ENCODE results near the gene PREX1. TPM values are rescaled to one million over a fixed set of nuclear protein-coding genes. Genes with fewer than 3 reads are reported as not detected.

Gene PREX1
- total and polyA plus RNA-seq, 8 donors = 1.5 to 13.2 (median 6.3) TPM

DNA sequence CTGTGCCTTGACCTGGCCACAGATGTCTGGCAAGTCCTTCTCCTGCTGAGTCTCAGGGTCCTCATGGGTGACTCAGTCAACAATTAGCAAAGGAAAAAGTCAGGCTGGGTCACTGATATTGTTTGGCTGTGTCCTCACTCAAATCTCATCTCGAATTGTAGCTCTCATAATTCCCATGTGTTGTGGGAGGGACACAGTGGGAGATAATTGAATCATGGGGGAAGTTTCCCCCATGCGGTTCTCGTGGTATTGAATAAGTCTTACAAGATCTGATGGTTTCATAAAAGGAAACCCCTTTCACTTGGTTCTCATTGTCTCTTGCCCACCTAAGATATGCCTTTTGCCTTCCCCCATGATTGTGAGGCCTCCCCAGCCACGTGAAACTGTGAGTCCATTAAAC is 45.7 kb downstream of the PREX1 start:
- no peaks in the 10 kb centered on the region for H3K27me3 ChIP-seq
- TF ChIP-seq, protein P1, sequence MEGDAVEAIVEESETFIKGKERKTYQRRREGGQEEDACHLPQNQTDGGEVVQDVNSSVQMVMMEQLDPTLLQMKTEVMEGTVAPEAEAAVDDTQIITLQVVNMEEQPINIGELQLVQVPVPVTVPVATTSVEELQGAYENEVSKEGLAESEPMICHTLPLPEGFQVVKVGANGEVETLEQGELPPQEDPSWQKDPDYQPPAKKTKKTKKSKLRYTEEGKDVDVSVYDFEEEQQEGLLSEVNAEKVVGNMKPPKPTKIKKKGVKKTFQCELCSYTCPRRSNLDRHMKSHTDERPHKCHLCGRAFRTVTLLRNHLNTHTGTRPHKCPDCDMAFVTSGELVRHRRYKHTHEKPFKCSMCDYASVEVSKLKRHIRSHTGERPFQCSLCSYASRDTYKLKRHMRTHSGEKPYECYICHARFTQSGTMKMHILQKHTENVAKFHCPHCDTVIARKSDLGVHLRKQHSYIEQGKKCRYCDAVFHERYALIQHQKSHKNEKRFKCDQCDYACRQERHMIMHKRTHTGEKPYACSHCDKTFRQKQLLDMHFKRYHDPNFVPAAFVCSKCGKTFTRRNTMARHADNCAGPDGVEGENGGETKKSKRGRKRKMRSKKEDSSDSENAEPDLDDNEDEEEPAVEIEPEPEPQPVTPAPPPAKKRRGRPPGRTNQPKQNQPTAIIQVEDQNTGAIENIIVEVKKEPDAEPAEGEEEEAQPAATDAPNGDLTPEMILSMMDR (IDR thresholded peaks at IDR 0.05) = no peak
- 79 to 84% methylated on average over 4 of the region's 4 CpGs for WGBS, 2 donors
- intact Hi-C loops (cut with DNase I) = no loop called here
- H3K4me1 ChIP-seq = no peaks in the 10 kb centered on the region
- H3K27ac ChIP-seq = no peak overlapping the region
- no peak for DNase-seq
- H3K9me3 ChIP-seq = no peaks in the 10 kb centered on the region
- no peak overlapping the region for H3K4me3 ChIP-seq
- H3K36me3 ChIP-seq = no peaks in the 10 kb centered on the region
- no peak for ATAC-seq
- FAIRE-seq = no peak

DNA sequence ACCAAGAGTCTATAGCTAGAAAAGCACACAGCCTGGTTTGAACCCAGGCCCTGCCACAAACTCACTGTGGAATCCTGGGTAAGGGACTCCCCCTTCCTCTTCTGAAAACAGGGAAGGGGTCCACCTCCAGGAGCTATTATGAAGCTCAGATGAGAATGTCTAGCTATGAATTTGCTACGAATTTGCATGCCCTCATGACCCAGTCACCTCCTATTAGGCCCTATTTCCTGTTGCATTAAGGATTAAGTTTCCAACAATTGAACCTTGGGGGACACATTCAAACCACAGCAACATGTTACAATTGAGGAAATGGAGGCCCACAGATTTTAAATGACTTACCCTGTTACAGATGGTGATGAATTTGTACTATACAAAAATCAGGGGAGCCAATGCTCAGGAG is 46.2 kb downstream of the PREX1 start:
- ATAC-seq = no peak
- Histone ChIP-seq H3K27ac (no peak overlapping the region), H3K36me3 (no peaks in the 10 kb centered on the region), H3K9me3 (no peaks in the 10 kb centered on the region), H3K27me3 (no peaks in the 10 kb centered on the region), H3K4me3 (no peak overlapping the region), H3K4me1 (no peaks in the 10 kb centered on the region)
- DNase-seq = no peak
- 60 to 79% methylated on average over 1 of the region's 1 CpG for WGBS, 2 donors
- intact Hi-C loops (cut with DNase I) = no loop called here
- TF ChIP-seq, protein P1 (IDR thresholded peaks at IDR 0.05) = no peak
- no peak for FAIRE-seq

DNA sequence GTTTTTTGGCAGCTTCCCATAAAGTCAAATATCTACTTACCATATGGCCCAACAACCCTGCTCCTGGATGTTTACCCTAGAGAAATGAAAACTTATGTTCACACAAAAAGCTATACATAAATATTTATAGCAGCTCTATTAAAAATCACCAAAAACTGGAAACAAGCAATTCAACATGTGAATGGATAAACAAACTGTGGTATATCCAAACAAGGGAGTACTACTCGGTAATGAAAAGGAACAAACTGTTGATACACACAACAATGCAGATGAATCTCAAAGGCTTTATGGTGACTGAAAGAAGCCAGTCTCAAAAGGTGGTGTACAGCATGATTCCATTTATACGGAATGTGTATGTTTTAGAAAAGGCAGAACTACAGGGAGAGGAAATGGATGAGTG is 48.4 kb downstream of the PREX1 start:
- Histone ChIP-seq H3K36me3 (no peaks in the 10 kb centered on the region), H3K4me3 (no peak overlapping the region), H3K27me3 (no peaks in the 10 kb centered on the region), H3K9me3 (no peaks in the 10 kb centered on the region), H3K27ac (no peak overlapping the region), H3K4me1 (no peaks in the 10 kb centered on the region)
- 94 to 97% methylated on average over 2 of the region's 2 CpGs for WGBS, 2 donors
- TF ChIP-seq, protein P1 (IDR thresholded peaks at IDR 0.05) = no peak
- ATAC-seq (no peak), FAIRE-seq (no peak), DNase-seq (no peak)
- intact Hi-C loops (cut with DNase I) = no loop called here

DNA sequence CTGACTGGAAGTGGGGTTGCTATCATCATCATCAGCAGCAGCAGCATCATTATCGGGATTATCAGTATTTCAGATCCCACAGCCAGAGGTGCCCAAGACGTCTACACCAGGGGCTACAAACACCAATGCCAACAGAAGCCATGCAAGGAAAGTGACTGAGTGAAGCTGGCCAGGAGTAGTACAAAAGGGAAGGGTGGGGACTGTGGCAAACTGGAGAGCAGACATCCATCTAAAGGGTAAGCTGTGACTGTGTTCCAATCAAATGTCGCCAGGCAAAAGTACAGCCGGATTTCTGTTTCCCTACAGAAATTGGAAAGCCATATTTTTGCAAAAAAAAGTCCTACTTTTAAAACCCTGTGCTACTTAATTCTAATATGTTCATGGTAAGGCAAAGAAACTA is 50.0 kb downstream of the PREX1 start:
- intact Hi-C loops (cut with DNase I) = no loop called here
- Histone ChIP-seq H3K4me3 (no peak overlapping the region), H3K36me3 (no peaks in the 10 kb centered on the region), H3K27ac (no peak overlapping the region), H3K4me1 (no peaks in the 10 kb centered on the region), H3K27me3 (no peaks in the 10 kb centered on the region), H3K9me3 (no peaks in the 10 kb centered on the region)
- TF ChIP-seq, protein P1 (IDR thresholded peaks at IDR 0.05) = no peak
- FAIRE-seq (no peak), DNase-seq (no peak), ATAC-seq (no peak)
- WGBS, 2 donors = 70 to 80% methylated on average over 4 of the region's 4 CpGs

DNA sequence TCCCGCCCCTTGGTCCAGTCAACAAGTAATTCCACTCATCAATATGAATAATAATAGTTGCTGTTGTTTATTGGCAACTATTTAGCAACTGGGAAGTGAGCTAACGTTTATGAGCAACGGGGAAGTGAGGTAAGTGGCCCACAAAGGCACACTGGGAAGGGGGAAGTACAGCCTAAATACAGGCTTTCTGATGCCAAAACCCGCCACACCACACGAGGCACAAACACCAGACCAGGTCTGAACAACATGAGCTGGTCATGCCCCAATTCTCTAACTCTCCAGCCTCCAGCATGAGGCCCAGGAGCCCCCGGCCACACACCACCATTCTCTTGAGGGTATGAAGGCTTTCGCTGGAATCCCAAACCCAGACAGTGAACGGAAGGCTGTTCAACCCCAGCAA is 50.8 kb downstream of the PREX1 start:
- TF ChIP-seq, protein P1 (IDR thresholded peaks at IDR 0.05) = no peak
- Histone ChIP-seq H3K4me3 (no peak overlapping the region), H3K27ac (peak overlapping the region in 2 of 4 donors; percentile 12 to 25), H3K9me3 (no peaks in the 10 kb centered on the region), H3K4me1 (no peaks in the 10 kb centered on the region), H3K27me3 (no peaks in the 10 kb centered on the region), H3K36me3 (no peaks in the 10 kb centered on the region)
- ATAC-seq (peak in 2 of 4 donors; percentile 35 to 39), FAIRE-seq (no peak), DNase-seq (no peak)
- intact Hi-C loops (cut with DNase I) = no loop called here
- 82 to 87% methylated on average over 8 of the region's 8 CpGs for WGBS, 2 donors
